HepG2 (cell line): ENCODE results near the gene DYSF. TPM values are rescaled to one million over a fixed set of nuclear protein-coding genes. Genes with fewer than 3 reads are reported as not detected.

Source experiments
- ATAC-seq: fragments of 200-7000 bp; cut with Tn5 transposase; 3 replicates; pipeline ENCODE4 v1.9.1; 2020; ENCODE audit warnings: mild to moderate bottlenecking, moderate library complexity
- BruUV-seq: library from RNA; stranded (reverse); fragments of 400-500 nt; replicated peaks from 2 replicates; lab custom pipeline; 2021; lab: Mats Ljungman, UMichigan
- CTCF ChIA-PET: fragments of 300-600 bp; formaldehyde crosslinking; extraction: SDS; loops from one replicate; lab custom pipeline; 2021; ENCODE audit warnings: low total read pairs, inconsistent platforms, low intra/inter-chr PET ratio; lab: Yijun Ruan, JAX
- POLR2A ChIA-PET: fragments of 350-600 bp; sonication (Branson Sonifier 250); formaldehyde crosslinking; loops from one replicate; lab custom pipeline; 2020; ENCODE audit warnings: antibody characterized with exemption, inconsistent platforms; lab: Yijun Ruan, JAX
- DNase-seq: peaks from one replicate; pipeline ENCODE4 v3.0.0-alpha.2; 2015; ENCODE audit warnings: low spot score
- FAIRE-seq: peaks from 3 replicates; lab custom pipeline; 2011; peaks lifted over from hg19 to GRCh38; lab: Jason Lieb, UNC
- H2AFZ ChIP-seq: one replicate; pipeline ENCODE4 v1.6.1; 2011; ENCODE audit warnings: low read length, inconsistent platforms
- H3K27ac ChIP-seq: fragments of 300-600 bp; 3 replicates; pipeline ENCODE4 v1.8.0; 2011; ENCODE audit warnings: mixed run types, mild to moderate bottlenecking, mixed read lengths, low read length, inconsistent platforms; ENCODE audit not compliant: insufficient read depth; ENCODE audit errors: extremely low read length
- H3K27me3 ChIP-seq, 2 experiments: fragments of 200-600 bp in 1 of 2; 2 replicates in 1 of 2; 3 replicates in 1 of 2; pipeline versions ENCODE4 v1.6.0 to v1.8.0; 2011; ENCODE audit warnings: low read length in 2 of 2, mild to moderate bottlenecking in 2 of 2, moderate library complexity in 2 of 2, inconsistent platforms in 1 of 2; ENCODE audit not compliant: insufficient read depth in 2 of 2, control insufficient read depth in 1 of 2
- H3K36me3 ChIP-seq, 2 experiments: fragments of 200-600 bp in 1 of 2; replicated peaks in 1 of 2; 2 replicates in 1 of 2; 3 replicates in 1 of 2; pipeline versions ENCODE4 v1.5.1 to v1.8.0; 2011; ENCODE audit warnings: low read length in 2 of 2, inconsistent platforms in 1 of 2; ENCODE audit not compliant: insufficient read depth in 2 of 2, control insufficient read depth in 1 of 2
- H3K4me1 ChIP-seq: 2 replicates; pipeline ENCODE4 v1.5.1; 2012; ENCODE audit warnings: low read length, inconsistent platforms; ENCODE audit not compliant: insufficient read depth
- H3K4me2 ChIP-seq: 2 replicates; pipeline ENCODE4 v1.6.0; 2011; ENCODE audit warnings: low read depth, low read length, inconsistent platforms
- H3K4me3 ChIP-seq, 3 experiments: fragments of 200-600 bp in 1 of 3; sonication (generic), shearing (Covaris generic) in 1 of 3; replicated peaks in 1 of 3; 2 replicates each; pipeline ENCODE4 v1.5.1; 2011 to 2016; ENCODE audit warnings: low read length in 3 of 3, inconsistent platforms in 2 of 3, low read depth in 2 of 3, mild to moderate bottlenecking in 2 of 3, control low read depth in 1 of 3, mixed read lengths in 1 of 3; ENCODE audit not compliant: insufficient read depth in 1 of 3
- H3K79me2 ChIP-seq: one replicate; pipeline ENCODE4 v1.6.1; 2011; ENCODE audit warnings: low read length, inconsistent platforms; ENCODE audit not compliant: insufficient read depth
- H3K9ac ChIP-seq: 2 replicates; pipeline ENCODE4 v1.6.0; 2011; ENCODE audit warnings: mild to moderate bottlenecking, low read depth, low read length, inconsistent platforms; ENCODE audit not compliant: insufficient read depth
- H3K9me3 ChIP-seq: 2 replicates; pipeline ENCODE4 v1.5.1; 2012; ENCODE audit warnings: mild to moderate bottlenecking, low read length
- H4K20me1 ChIP-seq: 2 replicates; pipeline ENCODE4 v1.6.0; 2011; ENCODE audit warnings: inconsistent platforms, mild to moderate bottlenecking, low read length, moderate library complexity; ENCODE audit not compliant: insufficient read depth
- CBFB ChIP-seq: sonication (generic); formaldehyde crosslinking; IDR thresholded peaks from 2 replicates; pipeline ENCODE4 v1.4.0; 2020; ENCODE audit warnings: missing genetic modification reagents
- NCOA1 ChIP-seq: sonication (generic); formaldehyde crosslinking; IDR thresholded peaks from 2 replicates; pipeline ENCODE4 v1.9.0; 2021; ENCODE audit warnings: missing genetic modification reagents
- RBAK ChIP-seq: sonication (generic); formaldehyde crosslinking; IDR thresholded peaks from 2 replicates; pipeline ENCODE4 v1.5.1; 2020; ENCODE audit warnings: mild to moderate bottlenecking, missing genetic modification reagents
- ZNF12 ChIP-seq: sonication (generic); formaldehyde crosslinking; IDR thresholded peaks from 2 replicates; pipeline ENCODE4 v1.5.0; 2020; ENCODE audit warnings: missing genetic modification reagents
- ZNF367 ChIP-seq: sonication (generic); formaldehyde crosslinking; IDR thresholded peaks from 2 replicates; pipeline ENCODE4 v1.4.0; 2020; ENCODE audit warnings: missing genetic modification reagents, borderline replicate concordance
- ZNF496 ChIP-seq: sonication (generic); formaldehyde crosslinking; IDR thresholded peaks from 2 replicates; pipeline ENCODE4 v1.8.1; 2023; ENCODE audit warnings: mild to moderate bottlenecking, moderate library complexity, missing genetic modification reagents; ENCODE audit not compliant: insufficient replicate concordance
- WGBS: methylation state at CpG from one replicate; pipeline ENCODE4 v1.1.6; 2017; ENCODE audit warnings: low lambda C conversion rate; 5-methylcytosine and 5-hydroxymethylcytosine counted together
- in situ Hi-C: cut with HindIII; loops from 2 replicates; pipeline ENCODE4 v1.10.0; 2017; ENCODE audit warnings: low pct_unique_long_range_greater_than_20kb; ENCODE audit not compliant: extremely low pct_ligation_motif_present
- intact Hi-C: fragments of 100-400 bp; cut with micrococcal nuclease; formaldehyde crosslinking; loops from one replicate; pipeline ENCODE4 v1.10.0; 2022; ENCODE audit not compliant: unreplicated experiment
- polyA plus RNA-seq, 8 experiments: library from polyadenylated mRNA; depleted of rRNA in 3 of 8; stranded (reverse) in 7 of 8; unstranded in 1 of 8; fragments of >200 nt; fragmentation: Illumina TruSeq in 4 of 8; extraction: Trizol in 4 of 8; gene quantifications; 2 replicates each; pipeline versions ENCODE4 v1.2.1 to v1.2.3, GENCODE V29; 2011 to 2016; ENCODE audit warnings: low read depth in 4 of 8, missing spikeins in 1 of 8, mixed read lengths in 1 of 8; ENCODE audit not compliant: insufficient read depth in 1 of 8
- total RNA-seq, 5 experiments: library from RNA; depleted of rRNA; stranded (reverse); fragments of >200 nt; fragmentation: Illumina TruSeq; extraction: Trizol; gene quantifications; 2 replicates each; pipeline ENCODE4 v1.2.3, GENCODE V29; 2016; ENCODE audit warnings: low read depth in 1 of 5
- TF ChIP-seq, protein P1 (sequence below): sonication (generic); formaldehyde crosslinking; IDR thresholded peaks from 2 replicates; pipeline ENCODE4 v1.5.1; 2020; ENCODE audit warnings: mild to moderate bottlenecking, moderate library complexity, missing genetic modification reagents
- TF ChIP-seq, protein P2 (sequence below): sonication (generic); formaldehyde crosslinking; IDR thresholded peaks from 2 replicates; pipeline ENCODE4 v1.5.0; 2020; ENCODE audit warnings: mild to moderate bottlenecking, missing genetic modification reagents

Gene DYSF
- total and polyA plus RNA-seq, 2 of the 13 experiments (the other 11 are each of a cell fraction or from before 2014, with no cell fraction given): 0.15 to 2.4 TPM

GRCh38 chr2:71494091-71494490 is 40.7 kb downstream of the DYSF start:
- FAIRE-seq (no peak), ATAC-seq (no peak), DNase-seq (no peak)
- no peak overlapping the region for H3K4me3 ChIP-seq
- no peaks in the 10 kb centered on the region for H3K36me3 ChIP-seq
- H3K9ac ChIP-seq: no peak overlapping the region
- no peaks in the 10 kb centered on the region for H4K20me1 ChIP-seq
- ChIA-PET POLR2A (no interaction called here), CTCF (no interaction called here)
- H2AFZ ChIP-seq: no peak overlapping the region
- TF ChIP-seq, protein P1, sequence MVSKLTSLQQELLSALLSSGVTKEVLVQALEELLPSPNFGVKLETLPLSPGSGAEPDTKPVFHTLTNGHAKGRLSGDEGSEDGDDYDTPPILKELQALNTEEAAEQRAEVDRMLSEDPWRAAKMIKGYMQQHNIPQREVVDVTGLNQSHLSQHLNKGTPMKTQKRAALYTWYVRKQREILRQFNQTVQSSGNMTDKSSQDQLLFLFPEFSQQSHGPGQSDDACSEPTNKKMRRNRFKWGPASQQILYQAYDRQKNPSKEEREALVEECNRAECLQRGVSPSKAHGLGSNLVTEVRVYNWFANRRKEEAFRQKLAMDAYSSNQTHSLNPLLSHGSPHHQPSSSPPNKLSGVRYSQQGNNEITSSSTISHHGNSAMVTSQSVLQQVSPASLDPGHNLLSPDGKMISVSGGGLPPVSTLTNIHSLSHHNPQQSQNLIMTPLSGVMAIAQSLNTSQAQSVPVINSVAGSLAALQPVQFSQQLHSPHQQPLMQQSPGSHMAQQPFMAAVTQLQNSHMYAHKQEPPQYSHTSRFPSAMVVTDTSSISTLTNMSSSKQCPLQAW (CRISPR knock-in tag): no peak
- no peak for TF ChIP-seq RBAK
- TF ChIP-seq ZNF367 (CRISPR knock-in tag): no peak
- no peak for TF ChIP-seq ZNF12 (CRISPR knock-in tag)
- no peak for TF ChIP-seq CBFB
- no peak for TF ChIP-seq ZNF496 (CRISPR knock-in tag)
- TF ChIP-seq, protein P2, sequence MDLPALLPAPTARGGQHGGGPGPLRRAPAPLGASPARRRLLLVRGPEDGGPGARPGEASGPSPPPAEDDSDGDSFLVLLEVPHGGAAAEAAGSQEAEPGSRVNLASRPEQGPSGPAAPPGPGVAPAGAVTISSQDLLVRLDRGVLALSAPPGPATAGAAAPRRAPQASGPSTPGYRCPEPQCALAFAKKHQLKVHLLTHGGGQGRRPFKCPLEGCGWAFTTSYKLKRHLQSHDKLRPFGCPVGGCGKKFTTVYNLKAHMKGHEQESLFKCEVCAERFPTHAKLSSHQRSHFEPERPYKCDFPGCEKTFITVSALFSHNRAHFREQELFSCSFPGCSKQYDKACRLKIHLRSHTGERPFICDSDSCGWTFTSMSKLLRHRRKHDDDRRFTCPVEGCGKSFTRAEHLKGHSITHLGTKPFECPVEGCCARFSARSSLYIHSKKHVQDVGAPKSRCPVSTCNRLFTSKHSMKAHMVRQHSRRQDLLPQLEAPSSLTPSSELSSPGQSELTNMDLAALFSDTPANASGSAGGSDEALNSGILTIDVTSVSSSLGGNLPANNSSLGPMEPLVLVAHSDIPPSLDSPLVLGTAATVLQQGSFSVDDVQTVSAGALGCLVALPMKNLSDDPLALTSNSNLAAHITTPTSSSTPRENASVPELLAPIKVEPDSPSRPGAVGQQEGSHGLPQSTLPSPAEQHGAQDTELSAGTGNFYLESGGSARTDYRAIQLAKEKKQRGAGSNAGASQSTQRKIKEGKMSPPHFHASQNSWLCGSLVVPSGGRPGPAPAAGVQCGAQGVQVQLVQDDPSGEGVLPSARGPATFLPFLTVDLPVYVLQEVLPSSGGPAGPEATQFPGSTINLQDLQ (CRISPR knock-in tag): no peak
- no peak for TF ChIP-seq NCOA1 (CRISPR knock-in tag)
- in situ Hi-C loops: no loop called here
- H3K27ac ChIP-seq: no peak overlapping the region
- H3K9me3 ChIP-seq: no peaks in the 10 kb centered on the region
- H3K79me2 ChIP-seq: no peaks in the 10 kb centered on the region
- intact Hi-C loops: no loop called here
- BruUV-seq: no TSS peak
- H3K4me2 ChIP-seq: no peak overlapping the region
- H3K4me1 ChIP-seq: no peaks in the 10 kb centered on the region
- H3K27me3 ChIP-seq: peaks cover 3 to 5% of the 10 kb centered on the region in 2 experiments; a peak in 3 of 5 replicates
- whole genome bisulfite sequencing: 39% methylated on average over 4 of the region's 4 CpGs
